GM12872 (cell line): ENCODE results near the gene IFNB1.

Experiments
- TF ChIP-seq, protein P1 (sequence below): IDR thresholded peaks from 3 replicates; pipeline ENCODE4 v1.5.1; 2011; ENCODE audit warnings: low read depth, mild to moderate bottlenecking, low read length, moderate library complexity; ENCODE audit not compliant: insufficient read depth

IFNB1 gene

GRCh38 chr9:21028466-21028865 lies 49.3 kb downstream of the IFNB1 start:
- TF ChIP-seq, protein P1, sequence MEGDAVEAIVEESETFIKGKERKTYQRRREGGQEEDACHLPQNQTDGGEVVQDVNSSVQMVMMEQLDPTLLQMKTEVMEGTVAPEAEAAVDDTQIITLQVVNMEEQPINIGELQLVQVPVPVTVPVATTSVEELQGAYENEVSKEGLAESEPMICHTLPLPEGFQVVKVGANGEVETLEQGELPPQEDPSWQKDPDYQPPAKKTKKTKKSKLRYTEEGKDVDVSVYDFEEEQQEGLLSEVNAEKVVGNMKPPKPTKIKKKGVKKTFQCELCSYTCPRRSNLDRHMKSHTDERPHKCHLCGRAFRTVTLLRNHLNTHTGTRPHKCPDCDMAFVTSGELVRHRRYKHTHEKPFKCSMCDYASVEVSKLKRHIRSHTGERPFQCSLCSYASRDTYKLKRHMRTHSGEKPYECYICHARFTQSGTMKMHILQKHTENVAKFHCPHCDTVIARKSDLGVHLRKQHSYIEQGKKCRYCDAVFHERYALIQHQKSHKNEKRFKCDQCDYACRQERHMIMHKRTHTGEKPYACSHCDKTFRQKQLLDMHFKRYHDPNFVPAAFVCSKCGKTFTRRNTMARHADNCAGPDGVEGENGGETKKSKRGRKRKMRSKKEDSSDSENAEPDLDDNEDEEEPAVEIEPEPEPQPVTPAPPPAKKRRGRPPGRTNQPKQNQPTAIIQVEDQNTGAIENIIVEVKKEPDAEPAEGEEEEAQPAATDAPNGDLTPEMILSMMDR: no peak

GRCh38 chr9:21027295-21027694 lies 50.4 kb downstream of the IFNB1 start:
- TF ChIP-seq, protein P1: no peak
